GM12878 (cell line): ENCODE measurements around the gene RSKR. TPM values are rescaled to one million over a fixed set of nuclear protein-coding genes. Genes with fewer than 3 reads are reported as not detected.
A peak's percentile ranks its signal among the peaks of the same experiment; 100 is the strongest.

Experiments
- CREB1 ChIP-seq: IDR thresholded peaks from 2 replicates; pipeline ENCODE4 v1.6.1; 2012; ENCODE audit warnings: low read depth, mild to moderate bottlenecking, inconsistent platforms
- EED ChIP-seq: sonication (generic); IDR thresholded peaks from 2 replicates; pipeline ENCODE4 v1.6.1; 2016; ENCODE audit warnings: antibody characterized with exemption, low read depth
- EP300 ChIP-seq, 2 experiments: fragments of 150-350 bp in 1 of 2; IDR thresholded peaks; 2 replicates each; pipeline ENCODE4 v1.6.1; 2011 to 2012; ENCODE audit warnings: low read depth in 2 of 2, low read length in 2 of 2, borderline replicate concordance in 1 of 2, improper control_type of control experiment in 1 of 2, inconsistent platforms in 1 of 2; ENCODE audit not compliant: control insufficient read depth in 1 of 2
- JUNB ChIP-seq: IDR thresholded peaks from 2 replicates; pipeline ENCODE4 v1.6.1; 2016; ENCODE audit warnings: antibody characterized with exemption, mild to moderate bottlenecking
- MXI1 ChIP-seq: fragments of 150-350 bp; IDR thresholded peaks from 2 replicates; pipeline ENCODE4 v1.6.1; 2011; ENCODE audit warnings: low read depth, mild to moderate bottlenecking, inconsistent platforms, low read length, improper control_type of control experiment
- NFYB ChIP-seq: IDR thresholded peaks from 2 replicates; pipeline ENCODE4 v1.6.1; 2011; ENCODE audit warnings: low read depth, mild to moderate bottlenecking, low read length, improper control_type of control experiment, moderate library complexity; ENCODE audit not compliant: insufficient read depth
- RELA ChIP-seq: fragments of 450-650 bp; IDR thresholded peaks from 2 replicates; pipeline ENCODE4 v1.8.0; 2014; ENCODE audit warnings: borderline replicate concordance; ENCODE audit not compliant: partially characterized antibody
- RUNX3 ChIP-seq: IDR thresholded peaks from 2 replicates; pipeline ENCODE4 v1.6.1; 2012; ENCODE audit warnings: low read length, inconsistent platforms
- SIN3A ChIP-seq: IDR thresholded peaks from 2 replicates; pipeline ENCODE4 v1.6.1; 2012; ENCODE audit warnings: low read depth, low read length, improper control_type of control experiment
- SUZ12 ChIP-seq: fragments of 200-600 bp; sonication (generic); IDR thresholded peaks from one replicate; pipeline ENCODE4 v1.6.1; 2018; ENCODE audit warnings: antibody characterized with exemption, mild to moderate bottlenecking; ENCODE audit not compliant: unreplicated experiment
- TBL1XR1 ChIP-seq: IDR thresholded peaks from 2 replicates; pipeline ENCODE4 v1.6.1; 2012; ENCODE audit warnings: low read depth, low read length, improper control_type of control experiment
- TCF7 ChIP-seq: IDR thresholded peaks from 2 replicates; pipeline ENCODE4 v1.6.1; 2014; ENCODE audit warnings: antibody characterized with exemption, borderline replicate concordance
- YY1 ChIP-seq: IDR thresholded peaks from 2 replicates; pipeline ENCODE4 v1.6.1; 2011; ENCODE audit warnings: low read depth, mild to moderate bottlenecking, low read length
- ZNF622 ChIP-seq: fragments of 450-650 bp; IDR thresholded peaks from 2 replicates; pipeline ENCODE4 v1.6.1; 2017; ENCODE audit warnings: mild to moderate bottlenecking, inconsistent platforms
- polyA plus RNA-seq, 11 experiments: library from polyadenylated mRNA; depleted of rRNA in 4 of 11; unstranded in 6 of 11; stranded (reverse) in 5 of 11; fragments of >200 nt; fragmentation: Nextera tagmentation in 4 of 11; fragmentation: Illumina TruSeq in 1 of 11; extraction: Ambion mirVana in 4 of 11; extraction: Trizol in 1 of 11; gene quantifications; 1 replicate in 1 of 11; 2 replicates in 10 of 11; pipeline versions ENCODE4 v1.2.1 to v1.2.3, GENCODE V29; 2011 to 2016; ENCODE audit warnings: inconsistent platforms in 2 of 11, missing spikeins in 2 of 11, low read depth in 1 of 11
- total RNA-seq, 4 experiments: library from RNA; depleted of rRNA in 3 of 4; stranded (reverse); fragments of >200 nt in 3 of 4; fragmentation: Illumina TruSeq in 1 of 4; extraction: Trizol in 1 of 4; gene quantifications; 2 replicates each; pipeline versions ENCODE4 v1.2.1 to v1.2.3, GENCODE V29; 2013 to 2021
- TF ChIP-seq, protein P1 (sequence below): fragments of 450-650 bp; IDR thresholded peaks from 2 replicates; pipeline ENCODE4 v1.6.1; 2016; ENCODE audit warnings: mild to moderate bottlenecking
- TF ChIP-seq, protein P2 (sequence below), 3 experiments: IDR thresholded peaks in 2 of 3; conservative IDR thresholded peaks in 1 of 3; 2 replicates each; pipeline ENCODE4 v1.5.1; 2011; ENCODE audit warnings: low read depth in 3 of 3, low read length in 3 of 3, mild to moderate bottlenecking in 3 of 3, control low read depth in 2 of 3, moderate library complexity in 2 of 3, inconsistent platforms in 1 of 3, mixed read lengths in 1 of 3; ENCODE audit not compliant: control insufficient read depth in 2 of 3, insufficient read depth in 1 of 3; ENCODE audit errors: extremely low read depth in 1 of 3
- TF ChIP-seq, protein P3 (sequence below): fragments of 450-650 bp; IDR thresholded peaks from 2 replicates; pipeline ENCODE4 v1.6.1; 2017; ENCODE audit warnings: low read depth, mild to moderate bottlenecking, moderate library complexity

RSKR gene
- total and polyA plus RNA-seq, 10 of the 15 experiments (the other 5 are each of a cell fraction or from before 2014, with no cell fraction given), result 0.52 to 22.4 (median 8.7) TPM

DNA sequence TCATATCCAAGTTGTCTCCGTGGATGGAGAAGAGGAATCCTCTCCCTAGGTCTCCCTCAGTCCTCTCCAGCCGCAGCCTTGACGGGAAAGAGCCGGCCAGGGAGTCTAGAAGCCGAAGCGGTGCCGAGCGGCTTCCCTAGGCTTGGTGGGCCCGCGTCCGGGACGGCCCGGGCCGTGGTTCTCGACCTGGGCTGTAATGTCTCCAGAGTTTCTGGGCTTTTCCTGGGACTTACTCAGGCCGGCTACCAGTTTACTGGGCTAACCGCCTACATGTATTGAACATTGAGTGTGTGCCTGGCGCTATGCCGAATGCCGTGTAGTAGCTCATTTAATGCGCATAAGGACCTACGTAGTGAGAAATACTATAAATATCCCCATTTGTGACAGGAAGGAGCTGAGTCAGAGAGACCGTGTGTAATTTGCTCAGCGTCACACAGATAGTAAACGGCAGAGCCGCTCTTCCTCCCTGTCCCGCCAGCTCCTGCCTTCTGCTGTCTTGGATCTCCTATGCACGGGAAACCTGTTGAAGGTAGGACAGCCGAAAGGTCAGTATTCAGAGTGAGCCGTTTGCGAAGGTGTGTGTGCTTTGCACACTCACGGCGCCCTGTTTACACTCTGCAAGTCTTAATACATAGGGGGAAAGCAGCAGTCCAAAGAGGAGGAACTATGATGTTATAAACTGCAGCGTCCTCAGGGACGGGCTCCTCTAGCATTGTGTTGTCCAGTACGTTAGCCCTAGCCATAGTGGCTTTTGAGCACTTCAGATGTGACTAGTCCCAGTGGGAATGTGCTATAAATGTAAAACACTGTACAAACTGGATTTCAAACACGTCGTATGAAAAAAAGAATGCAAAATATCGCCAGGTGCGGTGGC, 14.4 kb downstream of the RSKR start (continued):
- no peak for TF ChIP-seq EP300 (IDR thresholded peaks at IDR 0.05; ENCODE audit: borderline replicate concordance in 1 of 2, control insufficient read depth in 1 of 2, low read depth in 2 of 2, low read length in 2 of 2)
- no peak for TF ChIP-seq RELA
- no peak for TF ChIP-seq TBL1XR1
- TF ChIP-seq CREB1, result peak; percentile 87
- TF ChIP-seq EED, result peak; percentile 48
- TF ChIP-seq, protein P1, sequence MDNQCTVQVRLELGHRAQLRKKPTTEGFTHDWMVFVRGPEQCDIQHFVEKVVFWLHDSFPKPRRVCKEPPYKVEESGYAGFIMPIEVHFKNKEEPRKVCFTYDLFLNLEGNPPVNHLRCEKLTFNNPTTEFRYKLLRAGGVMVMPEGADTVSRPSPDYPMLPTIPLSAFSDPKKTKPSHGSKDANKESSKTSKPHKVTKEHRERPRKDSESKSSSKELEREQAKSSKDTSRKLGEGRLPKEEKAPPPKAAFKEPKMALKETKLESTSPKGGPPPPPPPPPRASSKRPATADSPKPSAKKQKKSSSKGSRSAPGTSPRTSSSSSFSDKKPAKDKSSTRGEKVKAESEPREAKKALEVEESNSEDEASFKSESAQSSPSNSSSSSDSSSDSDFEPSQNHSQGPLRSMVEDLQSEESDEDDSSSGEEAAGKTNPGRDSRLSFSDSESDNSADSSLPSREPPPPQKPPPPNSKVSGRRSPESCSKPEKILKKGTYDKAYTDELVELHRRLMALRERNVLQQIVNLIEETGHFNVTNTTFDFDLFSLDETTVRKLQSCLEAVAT, result 0 out of 2 replicates have a peak, but pooled peaks have one; percentile 75
- no peak for TF ChIP-seq YY1
- no peak for TF ChIP-seq TCF7
- TF ChIP-seq SIN3A, result 0 out of 2 replicates have a peak, but pooled peaks have one; percentile 20
- TF ChIP-seq NFYB, result no peak
- TF ChIP-seq RUNX3, result peak; percentile 24; the same call in 1 of the 2 replicates
- TF ChIP-seq, protein P2, sequence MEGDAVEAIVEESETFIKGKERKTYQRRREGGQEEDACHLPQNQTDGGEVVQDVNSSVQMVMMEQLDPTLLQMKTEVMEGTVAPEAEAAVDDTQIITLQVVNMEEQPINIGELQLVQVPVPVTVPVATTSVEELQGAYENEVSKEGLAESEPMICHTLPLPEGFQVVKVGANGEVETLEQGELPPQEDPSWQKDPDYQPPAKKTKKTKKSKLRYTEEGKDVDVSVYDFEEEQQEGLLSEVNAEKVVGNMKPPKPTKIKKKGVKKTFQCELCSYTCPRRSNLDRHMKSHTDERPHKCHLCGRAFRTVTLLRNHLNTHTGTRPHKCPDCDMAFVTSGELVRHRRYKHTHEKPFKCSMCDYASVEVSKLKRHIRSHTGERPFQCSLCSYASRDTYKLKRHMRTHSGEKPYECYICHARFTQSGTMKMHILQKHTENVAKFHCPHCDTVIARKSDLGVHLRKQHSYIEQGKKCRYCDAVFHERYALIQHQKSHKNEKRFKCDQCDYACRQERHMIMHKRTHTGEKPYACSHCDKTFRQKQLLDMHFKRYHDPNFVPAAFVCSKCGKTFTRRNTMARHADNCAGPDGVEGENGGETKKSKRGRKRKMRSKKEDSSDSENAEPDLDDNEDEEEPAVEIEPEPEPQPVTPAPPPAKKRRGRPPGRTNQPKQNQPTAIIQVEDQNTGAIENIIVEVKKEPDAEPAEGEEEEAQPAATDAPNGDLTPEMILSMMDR (IDR thresholded peaks at IDR 0.05 in 2 of 3, conservative IDR thresholded peaks at IDR 0.05 in 1 of 3; ENCODE audit: control insufficient read depth in 2 of 3, extremely low read depth in 1 of 3, insufficient read depth in 1 of 3, low read depth in 3 of 3, low read length in 3 of 3), result no peak
- TF ChIP-seq MXI1, result no peak
- TF ChIP-seq ZNF622, result no peak
- TF ChIP-seq, protein P3, sequence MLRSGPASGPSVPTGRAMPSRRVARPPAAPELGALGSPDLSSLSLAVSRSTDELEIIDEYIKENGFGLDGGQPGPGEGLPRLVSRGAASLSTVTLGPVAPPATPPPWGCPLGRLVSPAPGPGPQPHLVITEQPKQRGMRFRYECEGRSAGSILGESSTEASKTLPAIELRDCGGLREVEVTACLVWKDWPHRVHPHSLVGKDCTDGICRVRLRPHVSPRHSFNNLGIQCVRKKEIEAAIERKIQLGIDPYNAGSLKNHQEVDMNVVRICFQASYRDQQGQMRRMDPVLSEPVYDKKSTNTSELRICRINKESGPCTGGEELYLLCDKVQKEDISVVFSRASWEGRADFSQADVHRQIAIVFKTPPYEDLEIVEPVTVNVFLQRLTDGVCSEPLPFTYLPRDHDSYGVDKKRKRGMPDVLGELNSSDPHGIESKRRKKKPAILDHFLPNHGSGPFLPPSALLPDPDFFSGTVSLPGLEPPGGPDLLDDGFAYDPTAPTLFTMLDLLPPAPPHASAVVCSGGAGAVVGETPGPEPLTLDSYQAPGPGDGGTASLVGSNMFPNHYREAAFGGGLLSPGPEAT, result no peak
- peak; percentile 24; the same call in 1 of the 2 replicates for TF ChIP-seq JUNB
- no peak for TF ChIP-seq SUZ12
